AG08395 (cell line): ENCODE measurements around the gene HOOK2.
A peak's percentile ranks its signal among the peaks of the same experiment; 100 is the strongest.

Experiments used
- DNase-seq: peaks from one replicate; pipeline ENCODE4 v3.0.0; 2012; ENCODE audit warnings: mixed read lengths, low spot score

HOOK2 gene

GRCh38 chr19:12783291-12783848 lies 8.0 kb upstream of the HOOK2 start:
- DNase-seq = no peak

GRCh38 chr19:12782424-12783290 lies 7.3 kb upstream of the HOOK2 start:
- DNase-seq = peak; percentile 77

- DNase-seq = no peak
These were observed 6.7 kb upstream of the HOOK2 start for GRCh38 chr19:12782174-12782423.

- DNase-seq = peak; percentile 41
These were observed 4.0 kb upstream of the HOOK2 start for GRCh38 chr19:12779162-12779993.

- DNase-seq = no peak
These were observed 3.5 kb upstream of the HOOK2 start for GRCh38 chr19:12778905-12779161.

GRCh38 chr19:12778017-12778904 lies 2.9 kb upstream of the HOOK2 start:
- peak; percentile 66 for DNase-seq

- peak; percentile 75 for DNase-seq
These were observed 2.1 kb upstream of the HOOK2 start for GRCh38 chr19:12777217-12778016.

- peak; percentile 72 for DNase-seq
These were observed 1.8 kb downstream of the HOOK2 start for GRCh38 chr19:12773571-12773970.

- no peak for DNase-seq
These were observed 3.0 kb downstream of the HOOK2 start for GRCh38 chr19:12772323-12772722.

GRCh38 chr19:12770922-12771321 lies 4.4 kb downstream of the HOOK2 start:
- DNase-seq = no peak

GRCh38 chr19:12769689-12770088 lies 5.7 kb downstream of the HOOK2 start:
- DNase-seq = no peak

GRCh38 chr19:12767666-12768065 lies 7.7 kb downstream of the HOOK2 start:
- no peak for DNase-seq

GRCh38 chr19:12767150-12767549 lies 8.2 kb downstream of the HOOK2 start:
- DNase-seq = no peak

- peak; percentile 64 for DNase-seq
These were observed 9.3 kb downstream of the HOOK2 start for GRCh38 chr19:12766051-12766521.

GRCh38 chr19:12764698-12765097 lies 10.7 kb downstream of the HOOK2 start:
- DNase-seq = no peak

GRCh38 chr19:12763100-12763499 lies 12.3 kb downstream of the HOOK2 start:
- no peak for DNase-seq

- no peak for DNase-seq
These were observed 15.7 kb downstream of the HOOK2 start for GRCh38 chr19:12759686-12760085.

- DNase-seq = peak; percentile 87
These were observed 17.6 kb downstream of the HOOK2 start for GRCh38 chr19:12757544-12758274.

GRCh38 chr19:12756150-12756883 lies 19.0 kb downstream of the HOOK2 start:
- DNase-seq = no peak
